HG03558 (cell line): ENCODE results near the gene CLEC18B.
"Not testable (repeated sequence)": the region's sequence is repeated elsewhere in the genome, so short reads cannot be mapped to it uniquely, and the experiment has no call there.

Source experiments
- ATAC-seq: cut with Tn5 transposase; IDR thresholded peaks from one replicate; pipeline ENCODE4 v1.9.1; 2021; ENCODE audit warnings: moderate number of reproducible peaks; ENCODE audit not compliant: unreplicated experiment; ENCODE audit errors: extremely low read depth

Gene CLEC18B

GRCh38 chr16:74420612-74421481 lies at the start of gene CLEC18B:
TSS of gene CLEC18B (minus strand) at chr16:74421478. CDS start at chr16:74421270, 208 bp downstream.
- ATAC-seq = not testable (repeated sequence)

DNA sequence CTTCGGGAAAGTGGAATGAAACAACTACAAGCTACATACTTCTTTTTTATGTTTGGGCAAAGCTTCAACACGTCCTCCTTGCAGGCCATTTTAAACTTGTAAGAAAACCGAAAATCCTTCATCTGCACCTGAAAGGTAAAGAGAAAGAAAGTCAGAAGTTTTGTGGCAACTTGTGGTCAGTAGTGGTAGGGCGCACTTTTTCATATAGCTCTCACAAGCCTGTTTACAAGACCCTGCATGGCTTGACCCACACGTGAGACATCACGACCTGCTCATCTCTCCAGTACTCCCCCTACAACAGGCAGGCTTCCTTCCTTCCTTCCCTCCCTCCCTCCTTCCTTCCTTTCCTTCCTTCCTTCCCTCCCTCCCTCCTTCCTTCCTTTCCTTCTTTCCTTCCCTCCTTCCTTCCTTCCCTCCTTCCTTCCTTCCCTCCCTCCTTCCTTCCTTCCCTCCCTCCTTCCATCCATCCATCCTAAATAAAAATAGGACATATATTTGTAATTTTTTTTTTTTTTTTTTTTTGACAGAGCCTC lies 48.7 kb upstream of the CLEC18B start:
- ATAC-seq = no peak

DNA sequence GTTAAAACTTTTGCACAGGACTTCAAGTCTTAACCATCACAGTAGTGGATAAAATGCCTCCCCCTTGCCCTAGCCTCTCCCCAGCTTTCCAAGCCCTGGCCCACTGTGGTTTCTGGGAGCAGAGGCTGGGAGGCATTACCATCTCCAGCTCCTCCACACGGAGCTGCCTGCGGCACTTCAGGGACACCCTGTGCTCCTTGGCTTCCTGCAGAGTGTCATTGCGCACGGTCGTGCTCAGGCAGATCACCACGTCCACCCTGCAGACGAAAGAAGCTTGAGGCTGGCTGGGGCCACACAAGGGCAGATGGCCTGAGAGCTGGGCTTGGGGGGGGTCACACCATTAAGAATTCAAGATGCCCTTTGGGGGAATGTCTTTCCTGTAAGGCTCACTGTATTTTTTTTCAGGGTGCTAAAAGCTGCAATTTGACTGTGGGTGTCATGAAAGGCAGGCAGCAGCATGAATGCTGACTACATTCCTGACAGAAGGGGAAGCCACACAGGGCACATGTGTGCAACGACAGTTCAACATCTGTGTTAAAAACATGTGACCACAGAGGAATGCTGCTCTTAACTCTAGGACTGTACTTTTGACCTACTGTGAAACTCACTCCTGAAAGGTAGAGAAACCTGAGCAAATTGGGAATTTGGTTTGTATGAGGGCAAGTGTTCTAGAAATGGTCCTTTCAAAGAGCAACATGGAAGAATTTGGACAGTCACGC lies 47.7 kb upstream of the CLEC18B start:
- ATAC-seq = no peak

- no peak for ATAC-seq
Observed at GRCh38 chr16:74466872-74467271, 45.6 kb upstream of the CLEC18B start.

GRCh38 chr16:74465851-74466685 lies 44.8 kb upstream of the CLEC18B start:
- no peak for ATAC-seq

DNA sequence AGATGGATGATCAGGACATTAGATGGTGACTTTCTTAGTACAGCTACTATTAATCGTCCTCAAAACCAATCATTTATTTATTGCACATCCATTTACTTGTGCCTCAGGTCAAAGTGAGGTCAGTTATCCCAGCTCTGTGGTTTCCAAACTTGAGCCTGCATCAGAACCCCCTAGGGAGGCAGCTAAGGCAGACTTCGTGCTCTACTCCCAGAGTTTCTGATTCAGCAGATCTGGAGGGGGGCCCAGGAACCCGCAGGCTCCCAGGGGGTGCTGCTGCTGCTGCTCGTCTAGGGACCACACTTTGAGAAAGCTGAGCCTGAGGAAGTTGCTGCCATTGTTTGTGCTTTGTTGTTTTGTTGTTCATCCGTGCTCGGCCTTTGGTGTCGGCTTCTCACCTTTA lies 44.0 kb upstream of the CLEC18B start:
- ATAC-seq = no peak

DNA sequence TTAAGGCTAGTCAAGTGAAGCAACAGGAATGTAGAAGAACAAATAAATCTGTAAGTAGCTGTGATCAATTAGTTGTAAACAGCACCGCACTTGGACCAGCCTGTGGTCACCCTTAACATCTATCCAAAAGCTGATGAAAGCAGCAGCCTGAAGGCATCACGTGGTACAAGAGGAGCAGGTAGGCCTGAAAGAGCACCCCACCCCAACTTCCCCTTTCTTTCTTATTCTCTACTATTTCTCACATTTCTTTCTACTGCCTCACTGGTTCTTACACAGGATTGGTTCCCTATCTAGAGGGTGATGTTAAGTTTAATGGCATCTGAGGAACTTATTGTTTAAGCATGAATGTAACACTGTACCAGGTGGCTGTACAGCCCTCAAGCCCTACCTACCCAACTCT lies 42.6 kb upstream of the CLEC18B start:
- no peak for ATAC-seq

DNA sequence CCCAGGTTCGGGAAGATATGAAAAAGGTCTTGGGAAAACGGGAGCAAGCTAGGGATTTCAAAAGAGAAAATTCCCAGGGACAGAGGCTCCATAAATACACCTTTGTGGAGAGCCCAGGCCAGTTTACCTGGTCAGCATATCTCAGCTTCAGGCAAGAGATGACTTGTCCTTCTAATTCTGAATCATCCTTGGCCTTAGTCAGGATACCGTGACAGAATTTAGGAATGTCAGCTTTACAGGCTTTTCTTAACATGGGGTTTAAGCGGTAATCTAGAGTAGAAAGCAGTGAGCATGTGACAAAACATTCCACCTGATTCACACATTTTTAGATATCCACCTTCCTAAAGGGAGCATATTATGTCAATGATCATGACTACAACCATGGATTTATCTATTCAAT lies 41.1 kb upstream of the CLEC18B start:
- no peak for ATAC-seq

- ATAC-seq = no peak
Observed at GRCh38 chr16:74461826-74462225, 40.5 kb upstream of the CLEC18B start.

DNA sequence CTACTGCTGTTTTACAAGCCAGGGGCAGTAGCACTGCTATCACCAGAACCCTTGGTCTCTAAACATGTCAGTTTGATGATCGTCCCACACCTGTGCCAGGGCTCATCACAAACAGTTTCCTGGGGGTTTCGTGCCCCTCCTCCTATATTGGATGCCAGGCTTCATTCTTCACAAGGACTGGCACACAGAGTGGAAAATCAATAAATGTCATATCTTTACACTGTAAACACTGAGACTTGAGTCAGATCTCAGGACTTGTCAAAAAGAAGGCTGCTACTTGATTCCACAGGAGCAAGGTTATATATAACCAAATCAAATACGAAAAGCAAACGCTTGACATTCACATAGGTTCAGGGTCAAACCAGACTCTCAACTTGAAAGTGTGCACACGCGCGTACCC lies 39.3 kb upstream of the CLEC18B start:
- no peak for ATAC-seq

- ATAC-seq = no peak
Observed at GRCh38 chr16:74456290-74456625, 35.0 kb upstream of the CLEC18B start.

GRCh38 chr16:74455619-74456289 lies 34.5 kb upstream of the CLEC18B start:
- ATAC-seq = no peak

- no peak for ATAC-seq
Observed at GRCh38 chr16:74455213-74455612, 33.9 kb upstream of the CLEC18B start.

DNA sequence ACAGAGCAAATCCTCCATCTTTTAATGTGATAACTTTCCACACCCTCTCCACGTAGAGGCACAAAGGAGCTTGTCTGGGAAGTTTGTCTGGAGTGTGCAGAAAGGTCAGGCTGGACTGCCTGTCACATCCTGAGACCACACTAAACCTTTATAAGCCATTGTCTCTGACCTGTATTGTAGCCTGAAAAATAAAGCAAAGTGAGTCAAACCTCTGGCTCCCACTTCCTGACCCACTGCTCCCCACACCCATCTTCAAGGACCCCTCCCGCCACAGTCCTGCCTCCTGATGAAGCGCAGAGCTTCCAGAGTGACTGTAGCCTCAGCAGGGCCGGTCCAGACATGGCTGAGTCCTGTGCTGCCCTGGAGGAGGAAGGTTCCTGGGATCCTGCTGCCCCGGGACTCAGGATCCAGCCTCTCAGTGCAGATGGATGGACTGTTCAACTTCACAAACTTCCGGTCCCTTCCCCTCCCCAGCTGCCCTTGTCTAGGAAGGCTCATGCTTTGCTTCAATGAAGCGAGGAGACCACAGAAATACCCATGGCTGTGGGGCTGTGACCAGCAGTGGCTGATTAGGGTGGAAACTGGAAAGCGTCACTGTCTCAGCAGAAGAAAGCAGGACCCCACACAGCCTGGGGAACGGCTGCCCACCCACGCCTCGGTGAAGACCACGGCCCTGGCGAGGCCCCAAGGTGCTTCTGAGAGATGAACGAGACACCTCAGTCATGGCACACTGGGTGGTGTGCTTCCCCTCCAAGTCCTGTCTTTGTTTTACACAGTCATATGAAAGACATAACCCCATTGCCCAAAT lies 30.9 kb upstream of the CLEC18B start:
- ATAC-seq = no peak

- no peak for ATAC-seq
Observed at GRCh38 chr16:74450967-74451760, 29.9 kb upstream of the CLEC18B start.

GRCh38 chr16:74450236-74450635 lies 29.0 kb upstream of the CLEC18B start:
- no peak for ATAC-seq

DNA sequence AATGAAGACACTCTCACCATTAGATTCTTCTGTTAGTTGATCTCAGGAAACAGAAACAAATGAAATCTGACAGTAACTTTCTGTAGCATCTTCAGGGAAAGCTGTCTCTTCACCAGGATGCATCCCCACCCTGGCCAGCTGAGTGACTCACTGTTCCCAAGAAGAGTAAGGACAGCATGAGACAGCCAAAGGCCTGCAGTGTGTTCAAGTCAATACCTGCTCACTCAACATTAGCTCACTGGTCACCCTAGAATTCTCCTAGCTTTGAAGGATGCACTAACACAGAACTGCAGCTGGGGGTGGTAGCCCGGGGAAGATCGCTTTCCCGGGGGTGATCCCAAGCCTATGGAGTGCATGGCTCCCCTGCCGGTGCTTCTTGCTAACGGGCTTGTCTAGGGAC lies 28.2 kb upstream of the CLEC18B start:
- no peak for ATAC-seq

GRCh38 chr16:74448990-74449389 lies 27.7 kb upstream of the CLEC18B start:
- no peak for ATAC-seq
